Natural killer cell (primary cell): ENCODE measurements around the gene ZNF646. TPM values are rescaled to one million over a fixed set of nuclear protein-coding genes. Genes with fewer than 3 reads are reported as not detected.

Source experiments
- ATAC-seq, 3 donors: fragments of 150-1000 bp in 2 of 3; fragments of 200-7000 bp in 1 of 3; cut with Tn5 transposase; 1 replicate in 1 of 3; 2 replicates in 2 of 3; pipeline ENCODE4 v1.10.0; 2021; ENCODE audit warnings: mild to moderate bottlenecking in 2 of 3, moderate library complexity in 2 of 3
- DNase-seq, 2 donors: peaks; one replicate each; pipeline versions ENCODE4 v3.0.0 to v3.0.0-alpha.2; 2013 to 2021; ENCODE audit warnings: mixed read lengths in 1 of 2
- H3K27ac ChIP-seq: one replicate; pipeline ENCODE4 v1.5.1; 2013; ENCODE audit warnings: mild to moderate bottlenecking, low read length
- H3K27me3 ChIP-seq: one replicate; pipeline ENCODE4 v1.6.1; 2013; ENCODE audit warnings: low read length; ENCODE audit not compliant: control insufficient read depth, insufficient read depth
- H3K36me3 ChIP-seq: one replicate; pipeline ENCODE4 v1.6.1; 2013; ENCODE audit warnings: low read length; ENCODE audit not compliant: control insufficient read depth, insufficient read depth
- H3K4me1 ChIP-seq: one replicate; pipeline ENCODE4 v1.6.1; 2013; ENCODE audit warnings: low read length; ENCODE audit not compliant: control insufficient read depth, insufficient read depth
- H3K4me3 ChIP-seq: one replicate; pipeline ENCODE4 v1.5.1; 2013; ENCODE audit warnings: low read length
- H3K9me3 ChIP-seq: one replicate; pipeline ENCODE4 v1.6.1; 2013; ENCODE audit warnings: low read length; ENCODE audit not compliant: control insufficient read depth, insufficient read depth
- H3K27ac Mint-ChIP-seq, 2 donors: one replicate each; pipeline ENCODE4 v1.8.0; 2022; ENCODE audit warnings: mild to moderate bottlenecking in 2 of 2, mixed read lengths in 2 of 2, moderate library complexity in 1 of 2
- H3K27me3 Mint-ChIP-seq, 2 donors: one replicate each; pipeline ENCODE4 v1.8.0; 2022; ENCODE audit warnings: low read depth in 2 of 2, mixed read lengths in 2 of 2
- H3K36me3 Mint-ChIP-seq: one replicate; pipeline ENCODE4 v1.8.0; 2022; ENCODE audit warnings: mixed read lengths
- H3K4me1 Mint-ChIP-seq, 2 donors: one replicate each; pipeline ENCODE4 v1.8.0; 2022; ENCODE audit warnings: mixed read lengths in 2 of 2
- H3K4me3 Mint-ChIP-seq: one replicate; pipeline ENCODE4 v1.8.0; 2022; ENCODE audit warnings: mild to moderate bottlenecking, moderate library complexity, mixed read lengths
- H3K9me3 Mint-ChIP-seq, 2 donors: one replicate each; pipeline ENCODE4 v1.8.0; 2022; ENCODE audit warnings: mixed read lengths in 2 of 2
- CTCF ChIP-seq: fragments of 200-600 bp; IDR thresholded peaks from one replicate; pipeline ENCODE4 v1.8.0; 2022; ENCODE audit warnings: antibody characterized with exemption
- WGBS: methylation state at CpG from one replicate; pipeline ENCODE4 v1.1.7; 2013; ENCODE audit warnings: missing lambda C conversion rate; ENCODE audit not compliant: insufficient coverage; 5-methylcytosine and 5-hydroxymethylcytosine counted together
- intact Hi-C: fragments of 100-400 bp; cut with micrococcal nuclease; formaldehyde crosslinking; loops from one replicate; pipeline ENCODE4 v1.14.2; 2022
- total RNA-seq, 4 donors: library from RNA; stranded (reverse); fragments of 120-200 nt in 1 of 4; gene quantifications; one replicate each; pipeline versions ENCODE4 v1.2.3 to v1.2.4, GENCODE V29; 2013 to 2022

ZNF646 gene
- total RNA-seq, 3 donors from 2014 or later (not counting 1 experiment from before 2014, with no cell fraction given) = 22.0 to 31.1 (median 30.1) TPM

- TF ChIP-seq CTCF = no peak
- Histone ChIP-seq H3K4me1 (peaks cover 61% of the 10 kb centered on the region), H3K27me3 (no peaks in the 10 kb centered on the region), H3K36me3 (peaks cover 16% of the 10 kb centered on the region), H3K9me3 (no peaks in the 10 kb centered on the region), H3K27ac (peak overlapping the region; percentile 57), H3K4me3 (peak overlapping the region; percentile 18)
- Mint-ChIP-seq H3K4me3 (peak overlapping the region; percentile 90), H3K27ac (peak overlapping the region; percentile 87 to 93), H3K36me3 (no peaks in the 10 kb centered on the region), H3K4me1 (peaks cover 43 to 49% of the 10 kb centered on the region in 2 donors), H3K27me3 (no peaks in the 10 kb centered on the region), H3K9me3 (no peaks in the 10 kb centered on the region)
- DNase-seq (peak in 1 of 2 donors; percentile 19), ATAC-seq (peak; percentile 38 to 46 (median 42))
- intact Hi-C loops = no loop called here
- 90% methylated on average over 9 of the region's 9 CpGs for WGBS
Measured at GRCh38 chr16:31063495-31063842, 10.8 kb upstream of the ZNF646 start.

GRCh38 chr16:31063843-31064611 is 10.2 kb upstream of the ZNF646 start:
- no peaks in the 10 kb centered on the region for H3K27me3 Mint-ChIP-seq
- no peaks in the 10 kb centered on the region for H3K9me3 Mint-ChIP-seq
- peak overlapping the region; percentile 87 to 93 for H3K27ac Mint-ChIP-seq
- no peaks in the 10 kb centered on the region for H3K36me3 Mint-ChIP-seq
- peak overlapping the region; percentile 57 for H3K27ac ChIP-seq
- no peak for TF ChIP-seq CTCF
- H3K27me3 ChIP-seq = no peaks in the 10 kb centered on the region
- peaks cover 16% of the 10 kb centered on the region for H3K36me3 ChIP-seq
- peak; percentile 82 to 89 (median 82) for ATAC-seq
- peak overlapping the region; percentile 90 for H3K4me3 Mint-ChIP-seq
- H3K4me3 ChIP-seq = peak overlapping the region; percentile 18
- peak; percentile 49 to 66 for DNase-seq
- no peaks in the 10 kb centered on the region for H3K9me3 ChIP-seq
- intact Hi-C loops = no loop called here
- peaks cover 46 to 51% of the 10 kb centered on the region in 2 donors for H3K4me1 Mint-ChIP-seq
- H3K4me1 ChIP-seq = peaks cover 61% of the 10 kb centered on the region
- WGBS = 45% methylated on average over 56 of the region's 56 CpGs

- H3K36me3 Mint-ChIP-seq = no peaks in the 10 kb centered on the region
- Histone ChIP-seq H3K27me3 (no peaks in the 10 kb centered on the region), H3K9me3 (no peaks in the 10 kb centered on the region), H3K36me3 (peaks cover 12% of the 10 kb centered on the region), H3K27ac (peak overlapping the region; percentile 17), H3K4me1 (peaks cover 61% of the 10 kb centered on the region), H3K4me3 (no peak overlapping the region)
- H3K4me3 Mint-ChIP-seq = peak overlapping the region; percentile 90
- ATAC-seq (no peak), DNase-seq (peak in 1 of 2 donors; percentile 27)
- TF ChIP-seq CTCF = no peak
- WGBS = 85% methylated on average over 4 of the region's 4 CpGs
- no peaks in the 10 kb centered on the region for H3K27me3 Mint-ChIP-seq
- peak overlapping the region; percentile 87 to 93 for H3K27ac Mint-ChIP-seq
- H3K4me1 Mint-ChIP-seq = peaks cover 53 to 56% of the 10 kb centered on the region in 2 donors
- no peaks in the 10 kb centered on the region for H3K9me3 Mint-ChIP-seq
- intact Hi-C loops = no loop called here
Measured at GRCh38 chr16:31064882-31065461, 9.2 kb upstream of the ZNF646 start.
